HG02973 (cell line): ENCODE results near the gene CDKN2C.

Experiments
- ATAC-seq: cut with Tn5 transposase; IDR thresholded peaks from one replicate; pipeline ENCODE4 v1.9.1; 2021; ENCODE audit warnings: moderate library complexity; ENCODE audit not compliant: unreplicated experiment

CDKN2C gene

GRCh38 chr1:50959913-50960844 is 9.9 kb upstream of the CDKN2C start, which contains the start of gene FAF1:
TSS of gene FAF1 (minus strand) at chr1:50960267. CDS start at chr1:50959811, 456 bp downstream.
- ATAC-seq: peak; percentile 81

- ATAC-seq: no peak
These were observed 5.2 kb upstream of the CDKN2C start for GRCh38 chr1:50964863-50965262.

GRCh38 chr1:50966991-50967390 is 3.1 kb upstream of the CDKN2C start:
- ATAC-seq: no peak

GRCh38 chr1:50967416-50968157 is 2.5 kb upstream of the CDKN2C start:
- no peak for ATAC-seq

- peak; percentile 62 for ATAC-seq
These were observed 1.8 kb upstream of the CDKN2C start for GRCh38 chr1:50968158-50968820.

- peak; percentile 21 for ATAC-seq
These were observed 1.0 kb upstream of the CDKN2C start for GRCh38 chr1:50968821-50969610.

- no peak for ATAC-seq
These were observed 453 bp downstream of the CDKN2C start for GRCh38 chr1:50970509-50970887.

GRCh38 chr1:50970931-50971582 is 1.0 kb downstream of the CDKN2C start:
- ATAC-seq: no peak

- no peak for ATAC-seq
These were observed 1.8 kb downstream of the CDKN2C start for GRCh38 chr1:50971748-50972305.

- no peak for ATAC-seq
These were observed 2.7 kb downstream of the CDKN2C start for GRCh38 chr1:50972766-50973165.

GRCh38 chr1:50973255-50973654 is 3.2 kb downstream of the CDKN2C start:
- ATAC-seq: no peak

GRCh38 chr1:50973875-50974617 is 4.0 kb downstream of the CDKN2C start:
- ATAC-seq: no peak

- no peak for ATAC-seq
These were observed 4.5 kb downstream of the CDKN2C start for GRCh38 chr1:50974618-50974935.

GRCh38 chr1:50975436-50975835 is 5.4 kb downstream of the CDKN2C start:
- ATAC-seq: no peak

GRCh38 chr1:50976111-50976889 is 6.3 kb downstream of the CDKN2C start:
- no peak for ATAC-seq

- ATAC-seq: peak; percentile 44
These were observed 7.0 kb downstream of the CDKN2C start for GRCh38 chr1:50976890-50977574.

- ATAC-seq: peak; percentile 52
These were observed 7.6 kb downstream of the CDKN2C start for GRCh38 chr1:50977575-50978143.
